Lower leg skin (tissue), 3 donors: Measurements from ENCODE around the gene ZRANB3.

ENCODE experiments used
- POLR2A ChIP-seq, 2 donors: fragments of 450-650 bp; IDR thresholded peaks; one replicate each; pipeline ENCODE4 v1.6.1; 2016 to 2017; ENCODE audit warnings: antibody characterized with exemption in 2 of 2, mild to moderate bottlenecking in 1 of 2, moderate library complexity in 1 of 2
- TF ChIP-seq, protein P1 (sequence below), 3 donors: fragments of 450-650 bp; IDR thresholded peaks; one replicate each; pipeline ENCODE4 v1.5.1; 2016; ENCODE audit warnings: antibody characterized with exemption in 3 of 3, mild to moderate bottlenecking in 3 of 3, moderate library complexity in 2 of 3

DNA sequence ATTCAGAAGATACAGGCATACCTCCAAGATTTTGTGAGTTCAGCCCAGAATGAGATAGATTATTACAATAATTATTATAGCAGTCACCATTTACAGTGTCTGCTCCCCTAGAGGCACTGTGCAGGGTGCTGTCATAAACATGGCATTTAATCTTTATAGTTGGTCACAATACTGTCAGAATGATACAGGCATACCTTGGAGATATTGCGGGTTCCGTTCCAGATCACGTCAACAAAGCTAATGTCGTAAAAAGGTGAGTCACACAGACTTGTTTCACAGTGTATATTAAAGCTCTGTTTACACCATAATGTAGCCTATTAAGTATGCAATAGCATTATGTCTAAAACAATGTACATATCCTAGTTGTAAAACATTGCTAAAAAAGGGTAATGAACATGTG is 45.6 kb downstream of the ZRANB3 start:
- TF ChIP-seq, protein P1, sequence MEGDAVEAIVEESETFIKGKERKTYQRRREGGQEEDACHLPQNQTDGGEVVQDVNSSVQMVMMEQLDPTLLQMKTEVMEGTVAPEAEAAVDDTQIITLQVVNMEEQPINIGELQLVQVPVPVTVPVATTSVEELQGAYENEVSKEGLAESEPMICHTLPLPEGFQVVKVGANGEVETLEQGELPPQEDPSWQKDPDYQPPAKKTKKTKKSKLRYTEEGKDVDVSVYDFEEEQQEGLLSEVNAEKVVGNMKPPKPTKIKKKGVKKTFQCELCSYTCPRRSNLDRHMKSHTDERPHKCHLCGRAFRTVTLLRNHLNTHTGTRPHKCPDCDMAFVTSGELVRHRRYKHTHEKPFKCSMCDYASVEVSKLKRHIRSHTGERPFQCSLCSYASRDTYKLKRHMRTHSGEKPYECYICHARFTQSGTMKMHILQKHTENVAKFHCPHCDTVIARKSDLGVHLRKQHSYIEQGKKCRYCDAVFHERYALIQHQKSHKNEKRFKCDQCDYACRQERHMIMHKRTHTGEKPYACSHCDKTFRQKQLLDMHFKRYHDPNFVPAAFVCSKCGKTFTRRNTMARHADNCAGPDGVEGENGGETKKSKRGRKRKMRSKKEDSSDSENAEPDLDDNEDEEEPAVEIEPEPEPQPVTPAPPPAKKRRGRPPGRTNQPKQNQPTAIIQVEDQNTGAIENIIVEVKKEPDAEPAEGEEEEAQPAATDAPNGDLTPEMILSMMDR (IDR thresholded peaks at IDR 0.05): no peak
- no peak for TF ChIP-seq POLR2A (IDR thresholded peaks at IDR 0.05)
